MM.1S (cell line): ENCODE data around the gene THRB.

ENCODE experiments used
- CTCF ChIP-seq: fragments of 300-600 bp; sonication (generic); IDR thresholded peaks from 2 replicates; pipeline ENCODE4 v1.5.1; 2016; ENCODE audit warnings: antibody characterized with exemption, low read length, mixed read lengths
- EZH2 ChIP-seq: fragments of 300-600 bp; sonication (generic); optimal IDR thresholded peaks from 2 replicates; pipeline ENCODE3; 2017; ENCODE audit warnings: low read depth, mild to moderate bottlenecking, antibody characterized with exemption, low read length, mixed read lengths
- EZH2phosphoT487 ChIP-seq: fragments of 300-600 bp; sonication (generic); IDR thresholded peaks from 2 replicates; pipeline ENCODE4 v1.6.1; 2018; ENCODE audit warnings: antibody characterized with exemption, low read length

- TF ChIP-seq CTCF = no peak
- TF ChIP-seq EZH2 = no peak
- no peak for TF ChIP-seq EZH2phosphoT487
Observed at GRCh38 chr3:24201301-24201700, 293.3 kb downstream of the THRB start.
